GM20431 (cell line): Measurements from ENCODE around the gene NAT8L.

Experiments used
- in situ Hi-C: fragments of 300-500 bp; cut with MseI, MboI; formaldehyde crosslinking; loops from one replicate; pipeline ENCODE4 v1.15.0; 2020; ENCODE audit warnings: low sequenced_read_pairs; ENCODE audit not compliant: unreplicated experiment

Gene NAT8L

GRCh38 chr4:2044542-2045517, 14.3 kb upstream of the NAT8L start:
- in situ Hi-C loops = no loop called here

- in situ Hi-C loops = no loop called here
Observed at GRCh38 chr4:2045518-2045951, 13.6 kb upstream of the NAT8L start.

- in situ Hi-C loops = no loop called here
Observed at GRCh38 chr4:2046031-2046961, 12.8 kb upstream of the NAT8L start.

- in situ Hi-C loops = no loop called here
Observed at GRCh38 chr4:2047031-2047660, 12.0 kb upstream of the NAT8L start.

GRCh38 chr4:2047781-2048581, 11.1 kb upstream of the NAT8L start:
- in situ Hi-C loops = no loop called here

- in situ Hi-C loops = no loop called here
Observed at GRCh38 chr4:2048831-2049230, 10.3 kb upstream of the NAT8L start.

GRCh38 chr4:2049381-2049780, 9.7 kb upstream of the NAT8L start:
- in situ Hi-C loops = no loop called here

- in situ Hi-C loops = no loop called here
Observed at GRCh38 chr4:2049811-2050210, 9.3 kb upstream of the NAT8L start.

GRCh38 chr4:2051086-2051485, 8.0 kb upstream of the NAT8L start:
- in situ Hi-C loops = no loop called here

- in situ Hi-C loops = no loop called here
Observed at GRCh38 chr4:2054217-2054616, 4.9 kb upstream of the NAT8L start.

GRCh38 chr4:2057382-2058065, 1.6 kb upstream of the NAT8L start:
- in situ Hi-C loops = no loop called here

GRCh38 chr4:2058264-2059045, 672 bp upstream of the NAT8L start:
- in situ Hi-C loops = no loop called here

- in situ Hi-C loops = no loop called here
Observed at GRCh38 chr4:2059726-2060602, 837 bp downstream of the NAT8L start.

- in situ Hi-C loops = no loop called here
Observed at GRCh38 chr4:2060611-2061185, 1.6 kb downstream of the NAT8L start.

- in situ Hi-C loops = no loop called here
Observed at GRCh38 chr4:2061186-2062131, 2.3 kb downstream of the NAT8L start.
